Osteocyte (in vitro differentiated cells): Measurements from ENCODE around the gene SLC39A3. TPM values are rescaled to one million over a fixed set of nuclear protein-coding genes. Genes with fewer than 3 reads are reported as not detected.

Experiments
- DNase-seq: peaks from one replicate; pipeline ENCODE4 v3.0.0; 2021; ENCODE audit warnings: mixed read lengths; ENCODE audit not compliant: unreplicated experiment; ENCODE audit errors: extremely low spot score
- H3K27ac Mint-ChIP-seq: one replicate; pipeline ENCODE4 v1.8.0; 2021; ENCODE audit warnings: mild to moderate bottlenecking, mixed read lengths; ENCODE audit not compliant: unreplicated experiment
- H3K27me3 Mint-ChIP-seq: one replicate; pipeline ENCODE4 v1.8.0; 2021; ENCODE audit warnings: mixed read lengths; ENCODE audit not compliant: unreplicated experiment
- H3K36me3 Mint-ChIP-seq: one replicate; pipeline ENCODE4 v1.8.0; 2021; ENCODE audit warnings: mixed read lengths; ENCODE audit not compliant: unreplicated experiment
- H3K4me1 Mint-ChIP-seq: one replicate; pipeline ENCODE4 v1.8.0; 2021; ENCODE audit warnings: mixed read lengths; ENCODE audit not compliant: unreplicated experiment
- H3K4me3 Mint-ChIP-seq: one replicate; pipeline ENCODE4 v1.8.0; 2021; ENCODE audit warnings: mild to moderate bottlenecking, moderate library complexity, mixed read lengths; ENCODE audit not compliant: unreplicated experiment
- H3K9me3 Mint-ChIP-seq: one replicate; pipeline ENCODE4 v1.8.0; 2021; ENCODE audit warnings: mixed read lengths; ENCODE audit not compliant: unreplicated experiment
- total RNA-seq: library from RNA; stranded (reverse); gene quantifications from 2 replicates; pipeline ENCODE4 v1.2.1, GENCODE V29; 2021
- TF ChIP-seq, protein P1 (sequence below): fragments of 200-600 bp; sonication (generic); IDR thresholded peaks from 2 replicates; pipeline ENCODE4 v1.5.0; 2021; ENCODE audit warnings: antibody characterized with exemption, mild to moderate bottlenecking, moderate library complexity

SLC39A3 gene
- total RNA-seq, 1 donor from 2014 or later = 36.5 TPM

- TF ChIP-seq, protein P1, sequence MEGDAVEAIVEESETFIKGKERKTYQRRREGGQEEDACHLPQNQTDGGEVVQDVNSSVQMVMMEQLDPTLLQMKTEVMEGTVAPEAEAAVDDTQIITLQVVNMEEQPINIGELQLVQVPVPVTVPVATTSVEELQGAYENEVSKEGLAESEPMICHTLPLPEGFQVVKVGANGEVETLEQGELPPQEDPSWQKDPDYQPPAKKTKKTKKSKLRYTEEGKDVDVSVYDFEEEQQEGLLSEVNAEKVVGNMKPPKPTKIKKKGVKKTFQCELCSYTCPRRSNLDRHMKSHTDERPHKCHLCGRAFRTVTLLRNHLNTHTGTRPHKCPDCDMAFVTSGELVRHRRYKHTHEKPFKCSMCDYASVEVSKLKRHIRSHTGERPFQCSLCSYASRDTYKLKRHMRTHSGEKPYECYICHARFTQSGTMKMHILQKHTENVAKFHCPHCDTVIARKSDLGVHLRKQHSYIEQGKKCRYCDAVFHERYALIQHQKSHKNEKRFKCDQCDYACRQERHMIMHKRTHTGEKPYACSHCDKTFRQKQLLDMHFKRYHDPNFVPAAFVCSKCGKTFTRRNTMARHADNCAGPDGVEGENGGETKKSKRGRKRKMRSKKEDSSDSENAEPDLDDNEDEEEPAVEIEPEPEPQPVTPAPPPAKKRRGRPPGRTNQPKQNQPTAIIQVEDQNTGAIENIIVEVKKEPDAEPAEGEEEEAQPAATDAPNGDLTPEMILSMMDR = no peak
- Mint-ChIP-seq H3K27ac (no peak overlapping the region), H3K36me3 (peaks cover 8% of the 10 kb centered on the region), H3K27me3 (no peaks in the 10 kb centered on the region), H3K4me1 (no peaks in the 10 kb centered on the region), H3K9me3 (no peaks in the 10 kb centered on the region), H3K4me3 (no peak overlapping the region)
- DNase-seq = no peak
These were observed 27.9 kb upstream of the SLC39A3 start for GRCh38 chr19:2767688-2768087.

DNA sequence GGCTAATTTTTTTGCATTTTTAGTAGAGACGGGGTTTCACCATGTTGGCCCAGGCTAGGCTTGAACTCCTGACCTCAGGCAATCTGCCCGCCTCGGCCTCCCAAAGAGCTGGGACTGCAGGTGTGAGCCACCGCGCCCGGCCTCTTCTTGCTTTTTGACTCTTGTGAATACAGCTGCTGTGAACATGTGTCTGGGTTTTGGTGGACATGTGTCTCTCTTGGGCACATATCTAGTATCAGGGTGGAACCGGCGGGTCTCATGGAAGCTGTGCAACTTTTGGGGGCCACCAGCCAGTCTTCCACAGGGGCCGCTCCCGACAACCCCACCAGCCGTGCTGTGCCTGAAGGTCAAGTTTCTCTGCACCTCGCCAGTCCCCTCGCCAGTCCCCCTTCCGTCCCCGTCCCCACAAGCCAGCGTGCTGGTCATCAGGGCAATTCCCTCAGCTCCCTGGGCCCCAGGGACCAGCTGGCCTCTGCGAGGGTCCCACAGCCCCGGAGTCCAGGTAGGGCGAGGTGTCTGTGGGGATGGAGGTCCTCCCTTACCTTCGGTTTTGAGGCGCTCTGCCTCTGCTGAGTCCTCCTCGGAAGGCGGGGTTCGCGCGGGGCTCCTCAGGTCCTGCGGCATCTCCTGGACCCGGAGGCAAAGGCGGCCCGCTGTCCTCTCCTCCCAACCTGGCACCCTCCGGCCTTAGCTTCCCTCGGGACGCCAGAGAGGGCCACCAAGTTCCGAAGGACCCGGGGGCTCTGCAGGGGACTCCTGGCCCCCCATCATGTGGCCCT, 27.0 kb upstream of the SLC39A3 start:
- Mint-ChIP-seq H3K4me1 (no peaks in the 10 kb centered on the region), H3K27me3 (no peaks in the 10 kb centered on the region), H3K4me3 (no peak overlapping the region), H3K36me3 (peaks cover 12% of the 10 kb centered on the region), H3K27ac (no peak overlapping the region), H3K9me3 (no peaks in the 10 kb centered on the region)
- DNase-seq = no peak
- TF ChIP-seq, protein P1 = no peak

- Mint-ChIP-seq H3K4me3 (no peak overlapping the region), H3K4me1 (no peaks in the 10 kb centered on the region), H3K27ac (no peak overlapping the region), H3K36me3 (peaks cover 16% of the 10 kb centered on the region), H3K27me3 (no peaks in the 10 kb centered on the region), H3K9me3 (no peaks in the 10 kb centered on the region)
- DNase-seq = no peak
- TF ChIP-seq, protein P1 = no peak
These were observed 25.6 kb upstream of the SLC39A3 start for GRCh38 chr19:2765376-2765775.

DNA sequence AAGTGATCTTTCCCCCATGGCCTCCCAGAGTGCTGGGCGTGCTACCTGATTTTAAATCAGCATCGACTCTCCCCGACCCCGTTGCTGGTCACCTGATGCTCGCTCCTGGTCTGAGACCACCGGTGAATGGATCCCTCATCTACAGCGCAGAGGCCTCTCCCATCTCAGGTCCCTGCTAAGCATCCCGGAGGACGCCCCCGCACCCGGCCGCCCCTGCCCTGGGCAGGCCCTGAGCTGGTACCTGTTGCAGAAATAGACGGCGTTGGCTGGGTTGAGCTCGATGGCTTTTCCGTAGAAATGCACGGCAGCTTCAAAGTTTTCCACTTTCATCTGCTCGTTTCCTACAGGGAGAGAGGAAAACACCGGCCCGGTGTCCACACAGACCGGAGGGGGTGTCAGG, 25.1 kb upstream of the SLC39A3 start:
- peaks cover 16% of the 10 kb centered on the region for H3K36me3 Mint-ChIP-seq
- no peak overlapping the region for H3K27ac Mint-ChIP-seq
- no peaks in the 10 kb centered on the region for H3K9me3 Mint-ChIP-seq
- H3K27me3 Mint-ChIP-seq = no peaks in the 10 kb centered on the region
- no peak for DNase-seq
- H3K4me3 Mint-ChIP-seq = no peak overlapping the region
- no peaks in the 10 kb centered on the region for H3K4me1 Mint-ChIP-seq
- TF ChIP-seq, protein P1 = no peak

- Mint-ChIP-seq H3K27ac (no peak overlapping the region), H3K36me3 (peaks cover 19% of the 10 kb centered on the region), H3K9me3 (no peaks in the 10 kb centered on the region), H3K4me1 (no peaks in the 10 kb centered on the region), H3K27me3 (no peaks in the 10 kb centered on the region), H3K4me3 (no peak overlapping the region)
- DNase-seq = no peak
- TF ChIP-seq, protein P1 = no peak
These were observed 23.9 kb upstream of the SLC39A3 start for GRCh38 chr19:2763687-2764086.
